ENCODE measurements around the gene CMTM3.

CMTM3 gene

GRCh38 chr16:66578651-66579531 is 25.6 kb upstream of the CMTM3 start, which contains the start of gene CMTM2:
Gene CMTM2 (plus strand): TSS chr16:66579463. CDS start chr16:66579608, 145 bp downstream.
- no peak for DNase-seq (ENCODE audit: extremely low read depth, insufficient read length)
- no peaks in the 10 kb centered on the region for H3K36me3 ChIP-seq (ENCODE audit: control insufficient read depth, insufficient read depth, low read length)
- TF ChIP-seq CTCF (IDR thresholded peaks at IDR 0.05; ENCODE audit: insufficient read depth, low read length, poor library complexity, severe bottlenecking): no peak
- H3K4me3 ChIP-seq (replicated peaks; ENCODE audit: low read depth, low read length): no peak within 1 kb of the TSS
- H3K27me3 ChIP-seq (replicated peaks; ENCODE audit: control insufficient read depth, insufficient read depth, low read length): no peaks in the 10 kb centered on the region; the same call in 1 of the 2 replicates

GRCh38 chr16:66580605-66581209 is 23.8 kb upstream of the CMTM3 start:
- Histone ChIP-seq H3K27me3 (replicated peaks; ENCODE audit: control insufficient read depth, insufficient read depth, low read length) (no peaks in the 10 kb centered on the region; the same call in 1 of the 2 replicates), H3K4me3 (replicated peaks; ENCODE audit: low read depth, low read length) (no peak overlapping the region), H3K36me3 (ENCODE audit: control insufficient read depth, insufficient read depth, low read length) (no peaks in the 10 kb centered on the region)
- TF ChIP-seq CTCF (IDR thresholded peaks at IDR 0.05; ENCODE audit: insufficient read depth, low read length, poor library complexity, severe bottlenecking): no peak
- DNase-seq (ENCODE audit: extremely low read depth, insufficient read length): no peak

- Histone ChIP-seq H3K27me3 (replicated peaks; ENCODE audit: control insufficient read depth, insufficient read depth, low read length) (no peaks in the 10 kb centered on the region; the same call in 1 of the 2 replicates), H3K4me3 (replicated peaks; ENCODE audit: low read depth, low read length) (no peak overlapping the region), H3K36me3 (ENCODE audit: control insufficient read depth, insufficient read depth, low read length) (no peaks in the 10 kb centered on the region)
- TF ChIP-seq CTCF (IDR thresholded peaks at IDR 0.05; ENCODE audit: insufficient read depth, low read length, poor library complexity, severe bottlenecking): no peak
- no peak for DNase-seq (ENCODE audit: extremely low read depth, insufficient read length)
These were observed 23.1 kb upstream of the CMTM3 start for GRCh38 chr16:66581246-66581952.

- Histone ChIP-seq H3K27me3 (replicated peaks; ENCODE audit: control insufficient read depth, insufficient read depth, low read length) (no peaks in the 10 kb centered on the region; the same call in 1 of the 2 replicates), H3K4me3 (replicated peaks; ENCODE audit: low read depth, low read length) (no peak overlapping the region), H3K36me3 (ENCODE audit: control insufficient read depth, insufficient read depth, low read length) (no peaks in the 10 kb centered on the region)
- TF ChIP-seq CTCF (IDR thresholded peaks at IDR 0.05; ENCODE audit: insufficient read depth, low read length, poor library complexity, severe bottlenecking): no peak
- no peak for DNase-seq (ENCODE audit: extremely low read depth, insufficient read length)
These were observed 18.8 kb upstream of the CMTM3 start for GRCh38 chr16:66585481-66586239.

- no peak for DNase-seq (ENCODE audit: extremely low read depth, insufficient read length)
- H3K36me3 ChIP-seq (ENCODE audit: control insufficient read depth, insufficient read depth, low read length): no peaks in the 10 kb centered on the region
- no peak overlapping the region for H3K4me3 ChIP-seq (replicated peaks; ENCODE audit: low read depth, low read length)
- H3K27me3 ChIP-seq (replicated peaks; ENCODE audit: control insufficient read depth, insufficient read depth, low read length): no peaks in the 10 kb centered on the region; the same call in 1 of the 2 replicates
- TF ChIP-seq CTCF (IDR thresholded peaks at IDR 0.05; ENCODE audit: insufficient read depth, low read length, poor library complexity, severe bottlenecking): no peak
These were observed 16.5 kb upstream of the CMTM3 start for GRCh38 chr16:66587881-66588600.

Data from GM06990 (cell line).